Adrenal gland (tissue), 5 donors: ENCODE data around the gene NAA50.

Experiments
- POLR2A ChIP-seq, 2 donors: fragments of 450-650 bp; IDR thresholded peaks; one replicate each; pipeline ENCODE4 v1.6.1; 2017; ENCODE audit warnings: antibody characterized with exemption in 2 of 2, mild to moderate bottlenecking in 2 of 2, moderate library complexity in 1 of 2
- TF ChIP-seq, protein P1 (sequence below), 6 experiments: fragments of 450-650 bp in 4 of 6; fragments of 200-600 bp in 2 of 6; sonication (generic) in 1 of 6; IDR thresholded peaks; 1 replicate in 5 of 6; 2 replicates in 1 of 6; pipeline versions ENCODE4 v1.5.1 to v1.8.0; 2016 to 2021; ENCODE audit warnings: antibody characterized with exemption in 6 of 6, mild to moderate bottlenecking in 2 of 6, moderate library complexity in 1 of 6
- donor health status: DM: no; HTN: no; CAD: no.

DNA sequence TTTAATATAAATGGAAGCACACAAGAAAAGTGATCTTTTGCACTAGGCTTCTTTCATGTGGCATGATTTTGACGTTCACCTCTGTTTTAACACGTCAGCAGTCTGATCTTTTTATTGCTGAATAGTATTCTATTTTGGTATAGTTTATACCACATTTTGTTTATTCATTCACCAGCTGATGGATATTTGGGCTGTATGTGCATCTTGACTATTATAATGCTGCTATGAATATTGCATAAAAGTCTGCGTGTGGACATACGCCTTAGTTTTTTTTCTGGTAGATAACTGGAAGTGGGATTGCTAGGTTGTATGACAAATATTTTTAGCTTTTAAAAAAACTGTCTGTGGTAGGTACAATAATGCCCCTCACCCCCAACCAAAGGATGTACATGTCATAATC lies 14.4 kb downstream of the NAA50 start:
- no peak for TF ChIP-seq POLR2A (IDR thresholded peaks at IDR 0.05)
- TF ChIP-seq, protein P1, sequence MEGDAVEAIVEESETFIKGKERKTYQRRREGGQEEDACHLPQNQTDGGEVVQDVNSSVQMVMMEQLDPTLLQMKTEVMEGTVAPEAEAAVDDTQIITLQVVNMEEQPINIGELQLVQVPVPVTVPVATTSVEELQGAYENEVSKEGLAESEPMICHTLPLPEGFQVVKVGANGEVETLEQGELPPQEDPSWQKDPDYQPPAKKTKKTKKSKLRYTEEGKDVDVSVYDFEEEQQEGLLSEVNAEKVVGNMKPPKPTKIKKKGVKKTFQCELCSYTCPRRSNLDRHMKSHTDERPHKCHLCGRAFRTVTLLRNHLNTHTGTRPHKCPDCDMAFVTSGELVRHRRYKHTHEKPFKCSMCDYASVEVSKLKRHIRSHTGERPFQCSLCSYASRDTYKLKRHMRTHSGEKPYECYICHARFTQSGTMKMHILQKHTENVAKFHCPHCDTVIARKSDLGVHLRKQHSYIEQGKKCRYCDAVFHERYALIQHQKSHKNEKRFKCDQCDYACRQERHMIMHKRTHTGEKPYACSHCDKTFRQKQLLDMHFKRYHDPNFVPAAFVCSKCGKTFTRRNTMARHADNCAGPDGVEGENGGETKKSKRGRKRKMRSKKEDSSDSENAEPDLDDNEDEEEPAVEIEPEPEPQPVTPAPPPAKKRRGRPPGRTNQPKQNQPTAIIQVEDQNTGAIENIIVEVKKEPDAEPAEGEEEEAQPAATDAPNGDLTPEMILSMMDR (IDR thresholded peaks at IDR 0.05): no peak
